ENCODE measurements around the gene OR10AD1.
"Not testable (repeated sequence)": the region's sequence is repeated elsewhere in the genome, so short reads cannot be mapped to it uniquely, and the experiment has no call there.

OR10AD1 gene

GRCh38 chr12:48203192-48203591, at the start of gene OR10AD1:
OR10AD1 (minus strand) TSS chr12:48203292; CDS start chr12:48203292, 0 bp downstream.
- no peak for DNase-seq

GRCh38 chr12:48247181-48247966, 44.3 kb upstream of the OR10AD1 start:
- DNase-seq = no peak

GRCh38 chr12:48237162-48237561, 34.1 kb upstream of the OR10AD1 start:
- no peak for DNase-seq

- DNase-seq = no peak
Observed at GRCh38 chr12:48235796-48236333, 32.8 kb upstream of the OR10AD1 start.

- not testable (repeated sequence) for DNase-seq
Observed at GRCh38 chr12:48231169-48231958, 28.3 kb upstream of the OR10AD1 start.

- not testable (repeated sequence) for DNase-seq
Observed at GRCh38 chr12:48224533-48224932, 21.4 kb upstream of the OR10AD1 start.

GRCh38 chr12:48221645-48222044, 18.6 kb upstream of the OR10AD1 start:
- DNase-seq = no peak

- DNase-seq = no peak
Observed at GRCh38 chr12:48220701-48221100, 17.6 kb upstream of the OR10AD1 start.

- no peak for DNase-seq
Observed at GRCh38 chr12:48219631-48220030, 16.5 kb upstream of the OR10AD1 start.

GRCh38 chr12:48216785-48217184, 13.7 kb upstream of the OR10AD1 start:
- no peak for DNase-seq

- DNase-seq = not testable (repeated sequence)
Observed at GRCh38 chr12:48209495-48209894, 6.4 kb upstream of the OR10AD1 start.

GRCh38 chr12:48202766-48203165, 326 bp downstream of the OR10AD1 start:
- no peak for DNase-seq

- no peak for DNase-seq
Observed at GRCh38 chr12:48201516-48201915, 1.6 kb downstream of the OR10AD1 start.

GRCh38 chr12:48201091-48201490, 2.0 kb downstream of the OR10AD1 start:
- no peak for DNase-seq

- no peak for DNase-seq
Observed at GRCh38 chr12:48199774-48200221, 3.3 kb downstream of the OR10AD1 start.

- DNase-seq = no peak
Observed at GRCh38 chr12:48198985-48199384, 4.1 kb downstream of the OR10AD1 start.

- peak; percentile 58 for DNase-seq
Observed at GRCh38 chr12:48198672-48198971, 4.5 kb downstream of the OR10AD1 start.

GRCh38 chr12:48197971-48198671, 5.0 kb downstream of the OR10AD1 start:
- peak; percentile 97 for DNase-seq

- DNase-seq = no peak
Observed at GRCh38 chr12:48197549-48197970, 5.5 kb downstream of the OR10AD1 start.

- no peak for DNase-seq
Observed at GRCh38 chr12:48194799-48195201, 8.3 kb downstream of the OR10AD1 start.

GRCh38 chr12:48193623-48194022, 9.5 kb downstream of the OR10AD1 start:
- no peak for DNase-seq

GRCh38 chr12:48192861-48193260, 10.2 kb downstream of the OR10AD1 start:
- no peak for DNase-seq

GRCh38 chr12:48191096-48191495, 12.0 kb downstream of the OR10AD1 start:
- DNase-seq = no peak
